Left lung (tissue), 10 donors: ENCODE results near the gene ZSWIM5. TPM values are rescaled to one million over a fixed set of nuclear protein-coding genes. Genes with fewer than 3 reads are reported as not detected.
"Not testable (repeated sequence)": the region's sequence is repeated elsewhere in the genome, so short reads cannot be mapped to it uniquely, and the experiment has no call there.

Experiments used
- ATAC-seq: fragments of 200-7000 bp; cut with Tn5 transposase; one replicate; pipeline ENCODE4 v1.9.1; 2020; ENCODE audit warnings: moderate library complexity
- DNase-seq, 4 donors: peaks; one replicate each; pipeline ENCODE4 v3.0.0-alpha.2; 2013 to 2020
- H3K27ac ChIP-seq, 2 donors: fragments of 200-600 bp; sonication (generic) in 1 of 2; one replicate each; pipeline versions ENCODE4 v1.5.0 to v1.8.0; 2020 to 2021
- H3K27me3 ChIP-seq, 2 donors: fragments of 200-600 bp; sonication (generic) in 1 of 2; one replicate each; pipeline versions ENCODE4 v1.5.0 to v1.8.0; 2020 to 2021
- H3K36me3 ChIP-seq, 2 donors: fragments of 200-600 bp; sonication (generic) in 1 of 2; one replicate each; pipeline versions ENCODE4 v1.5.0 to v1.8.0; 2020 to 2021
- H3K4me1 ChIP-seq, 2 donors: fragments of 200-600 bp; one replicate each; pipeline ENCODE4 v1.8.0; 2021
- H3K4me3 ChIP-seq, 2 donors: fragments of 200-600 bp; sonication (generic) in 1 of 2; one replicate each; pipeline versions ENCODE4 v1.5.0 to v1.8.0; 2020 to 2021; ENCODE audit warnings: mild to moderate bottlenecking in 1 of 2
- H3K9me3 ChIP-seq, 2 donors: fragments of 200-600 bp; sonication (generic) in 1 of 2; one replicate each; pipeline versions ENCODE4 v1.5.0 to v1.8.0; 2020 to 2021
- intact Hi-C, 2 donors: fragments of 100-400 bp; cut with DNase I; formaldehyde crosslinking; loops; one replicate each; pipeline versions ENCODE4 v1.11.2 to v1.14.2; 2022
- polyA plus RNA-seq, 6 donors: library from polyadenylated mRNA; unstranded; fragments of 120-200 nt; gene quantifications; one replicate each; pipeline ENCODE4 v1.2.1, GENCODE V29; 2013; ENCODE audit not compliant: insufficient read length in 6 of 6
- total RNA-seq, 2 donors: library from RNA; stranded (reverse); fragmentation: NEBNext Ultra II Directional; extraction: Animal tissue kit (Norgen Biotek cat#: 25700); gene quantifications; one replicate each; pipeline ENCODE4 v1.2.1, GENCODE V29; 2021
- TF ChIP-seq, protein P1 (sequence below), 2 donors: fragments of 200-600 bp; sonication (generic) in 1 of 2; IDR thresholded peaks; one replicate each; pipeline versions ENCODE4 v1.5.0 to v1.8.0; 2021; ENCODE audit warnings: antibody characterized with exemption in 2 of 2
- donor health status: DM: no; HTN: yes; CAD: no.
- donor health status: DM: no; HTN: no; CAD: no.

Gene ZSWIM5
- total and polyA plus RNA-seq, 8 donors = 2.0 to 6.3 (median 4.7) TPM

DNA sequence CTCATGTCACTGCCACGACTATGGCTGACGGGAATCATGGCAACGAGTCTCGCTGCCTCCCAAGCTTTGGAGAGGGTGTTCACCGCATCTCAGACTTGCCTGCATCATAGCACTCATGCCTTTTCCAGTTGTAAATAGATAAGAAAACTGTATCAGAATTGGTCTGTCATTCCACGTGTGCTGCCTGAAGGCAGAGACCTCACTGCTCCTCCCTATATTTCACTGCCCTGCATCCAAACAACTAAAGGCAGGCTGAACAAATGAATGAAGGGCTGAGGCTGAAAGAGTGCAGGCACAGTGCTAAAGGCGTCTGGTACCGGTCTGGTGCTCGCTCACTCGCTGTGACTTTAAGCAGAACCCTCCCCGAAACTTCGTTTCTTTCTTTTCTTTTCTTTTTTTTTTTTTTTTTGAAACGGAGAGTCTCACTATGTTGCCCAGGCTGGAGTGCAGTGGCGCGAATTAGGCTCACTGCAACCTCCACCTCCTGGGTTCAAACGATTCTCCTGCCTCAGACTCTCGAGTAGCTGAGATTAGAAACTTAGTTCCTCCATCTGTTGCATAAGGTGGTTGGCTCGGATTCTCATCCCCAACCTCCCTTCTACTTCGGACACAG is 220.6 kb downstream of the ZSWIM5 start:
- peaks cover 9 to 18% of the 10 kb centered on the region in 2 donors for H3K4me1 ChIP-seq
- H3K9me3 ChIP-seq = no peaks in the 10 kb centered on the region
- DNase-seq (no peak), ATAC-seq (peak; percentile 13)
- TF ChIP-seq, protein P1, sequence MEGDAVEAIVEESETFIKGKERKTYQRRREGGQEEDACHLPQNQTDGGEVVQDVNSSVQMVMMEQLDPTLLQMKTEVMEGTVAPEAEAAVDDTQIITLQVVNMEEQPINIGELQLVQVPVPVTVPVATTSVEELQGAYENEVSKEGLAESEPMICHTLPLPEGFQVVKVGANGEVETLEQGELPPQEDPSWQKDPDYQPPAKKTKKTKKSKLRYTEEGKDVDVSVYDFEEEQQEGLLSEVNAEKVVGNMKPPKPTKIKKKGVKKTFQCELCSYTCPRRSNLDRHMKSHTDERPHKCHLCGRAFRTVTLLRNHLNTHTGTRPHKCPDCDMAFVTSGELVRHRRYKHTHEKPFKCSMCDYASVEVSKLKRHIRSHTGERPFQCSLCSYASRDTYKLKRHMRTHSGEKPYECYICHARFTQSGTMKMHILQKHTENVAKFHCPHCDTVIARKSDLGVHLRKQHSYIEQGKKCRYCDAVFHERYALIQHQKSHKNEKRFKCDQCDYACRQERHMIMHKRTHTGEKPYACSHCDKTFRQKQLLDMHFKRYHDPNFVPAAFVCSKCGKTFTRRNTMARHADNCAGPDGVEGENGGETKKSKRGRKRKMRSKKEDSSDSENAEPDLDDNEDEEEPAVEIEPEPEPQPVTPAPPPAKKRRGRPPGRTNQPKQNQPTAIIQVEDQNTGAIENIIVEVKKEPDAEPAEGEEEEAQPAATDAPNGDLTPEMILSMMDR (IDR thresholded peaks at IDR 0.05) = no peak
- H3K27me3 ChIP-seq = no peaks in the 10 kb centered on the region
- H3K4me3 ChIP-seq = peak overlapping the region; percentile 73 to 75
- intact Hi-C loops = no loop called here
- peaks cover 0 to 5% of the 10 kb centered on the region in 2 donors for H3K36me3 ChIP-seq
- H3K27ac ChIP-seq = peak overlapping the region; percentile 65 to 83

DNA sequence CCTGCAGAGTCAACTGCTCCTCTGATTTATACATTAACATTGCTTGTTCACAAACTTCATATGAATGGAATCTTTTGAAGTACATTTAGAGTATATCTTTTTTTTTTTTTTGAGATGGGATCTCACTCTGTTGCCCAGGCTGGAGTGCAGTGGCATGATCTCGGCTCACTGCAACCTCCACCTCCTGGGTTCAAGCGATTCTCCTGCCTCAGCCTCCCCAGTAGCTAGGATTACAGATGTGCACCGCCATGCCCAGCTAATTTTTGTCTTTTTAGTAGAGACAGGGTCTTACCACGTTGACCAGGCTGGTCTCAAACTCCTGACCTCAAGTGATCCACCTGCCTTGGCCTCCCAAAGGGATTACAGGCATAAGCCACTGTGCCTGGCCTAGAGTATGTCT is 229.0 kb downstream of the ZSWIM5 start:
- H3K9me3 ChIP-seq, H3K27ac ChIP-seq, H3K27me3 ChIP-seq, DNase-seq, H3K4me3 ChIP-seq, ATAC-seq, intact Hi-C loops, H3K4me1 ChIP-seq: not testable (repeated sequence)
- H3K36me3 ChIP-seq = peaks cover 0 to 68% of the 10 kb centered on the region in 2 donors

DNA sequence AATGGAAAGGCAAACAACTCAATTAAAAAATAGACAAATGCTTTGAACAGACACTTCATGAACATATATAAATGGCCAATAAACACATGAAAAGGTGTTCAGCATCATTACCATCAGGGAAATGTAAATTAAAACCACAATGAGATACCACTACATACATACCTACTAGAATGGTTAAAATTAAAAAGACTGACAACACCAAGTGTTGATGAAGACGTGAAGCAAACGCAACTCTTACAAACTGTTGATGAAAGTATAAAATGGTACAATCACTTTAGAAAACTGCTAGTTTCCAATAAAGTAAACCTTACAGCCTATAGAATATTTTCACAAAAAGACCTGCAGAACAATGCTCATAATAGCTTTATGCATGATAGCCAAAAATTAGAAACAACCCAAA is 230.2 kb downstream of the ZSWIM5 start:
- TF ChIP-seq, protein P1 (IDR thresholded peaks at IDR 0.05) = no peak
- H3K4me3 ChIP-seq = no peak overlapping the region
- H3K9me3 ChIP-seq = no peaks in the 10 kb centered on the region
- H3K27ac ChIP-seq = no peak overlapping the region
- no peaks in the 10 kb centered on the region for H3K27me3 ChIP-seq
- H3K36me3 ChIP-seq = peaks cover 0 to 72% of the 10 kb centered on the region in 2 donors
- ATAC-seq (no peak), DNase-seq (no peak)
- peaks cover 0 to 4% of the 10 kb centered on the region in 2 donors for H3K4me1 ChIP-seq
- intact Hi-C loops = no loop called here

DNA sequence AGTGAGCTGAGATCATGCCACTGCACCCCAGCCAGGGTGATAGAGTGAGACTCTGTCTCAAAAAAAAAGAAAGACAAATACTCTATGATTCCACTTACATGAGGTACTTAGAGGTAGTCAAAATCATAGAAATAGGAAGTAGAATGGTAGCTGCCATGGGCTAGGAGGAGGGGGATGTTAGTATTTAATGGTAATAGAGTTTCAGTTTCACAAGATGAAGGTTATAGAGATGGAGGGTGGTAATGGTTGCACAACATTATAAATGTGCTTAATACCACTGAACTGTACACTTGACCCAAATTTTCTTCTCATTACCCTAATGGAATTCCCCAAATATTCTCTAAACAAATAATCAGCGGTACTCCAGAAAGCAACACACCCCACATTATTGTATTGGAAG is 232.8 kb downstream of the ZSWIM5 start:
- peak; percentile 71 for ATAC-seq
- peaks cover 0 to 46% of the 10 kb centered on the region in 2 donors for H3K36me3 ChIP-seq
- no peaks in the 10 kb centered on the region for H3K27me3 ChIP-seq
- DNase-seq = no peak
- TF ChIP-seq, protein P1 (IDR thresholded peaks at IDR 0.05) = no peak
- H3K4me3 ChIP-seq = no peak overlapping the region
- no peak overlapping the region for H3K27ac ChIP-seq
- peaks cover 0 to 4% of the 10 kb centered on the region in 2 donors for H3K4me1 ChIP-seq
- intact Hi-C loops = no loop called here
- H3K9me3 ChIP-seq = no peaks in the 10 kb centered on the region

DNA sequence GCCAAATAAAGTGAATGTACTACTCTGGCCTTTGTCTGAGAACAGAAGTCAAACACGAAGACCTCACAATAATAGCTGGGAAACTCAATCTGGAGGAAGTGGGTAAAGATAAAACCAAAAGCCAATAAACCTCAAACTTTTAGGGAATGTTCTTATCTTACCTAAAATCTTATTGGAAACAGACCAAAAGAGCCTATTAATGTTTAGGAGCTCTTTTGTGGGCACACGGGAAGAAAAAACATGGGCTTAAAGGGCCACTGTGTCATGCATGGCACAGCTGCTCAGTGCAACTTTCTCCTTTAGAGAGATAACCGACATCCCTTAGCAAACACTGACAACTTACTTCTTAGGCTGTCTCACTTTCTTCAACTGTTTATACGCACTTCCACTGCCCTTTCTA is 236.1 kb downstream of the ZSWIM5 start:
- Histone ChIP-seq H3K4me1 (peaks cover 0 to 4% of the 10 kb centered on the region in 2 donors), H3K4me3 (no peak overlapping the region), H3K9me3 (no peaks in the 10 kb centered on the region), H3K36me3 (peaks cover 0 to 19% of the 10 kb centered on the region in 2 donors), H3K27ac (no peak overlapping the region), H3K27me3 (no peaks in the 10 kb centered on the region)
- ATAC-seq (no peak), DNase-seq (no peak)
- intact Hi-C loops = no loop called here
- TF ChIP-seq, protein P1 (IDR thresholded peaks at IDR 0.05) = no peak

Other genes starting within 250 kb of the ZSWIM5 start
- 10 to 100 TPM; 21.3 to 32.5 TPM for gene EIF2B3, start 220.0 kb downstream of the ZSWIM5 start, total RNA-seq
- 10 to 100 TPM; 25.3 to 33.5 (median 31.2) TPM for gene EIF2B3, start 220.0 kb downstream of the ZSWIM5 start, polyA plus RNA-seq
- 10 to 100 TPM; 40.9 to 44.6 TPM for gene HECTD3, start 195.3 kb downstream of the ZSWIM5 start, total RNA-seq
- 10 to 100 TPM; 30.4 to 35.0 (median 31.8) TPM for gene HECTD3, start 195.3 kb downstream of the ZSWIM5 start, polyA plus RNA-seq
- 10 to 100 TPM; 65.2 to 74.9 TPM for gene UROD, start 194.4 kb downstream of the ZSWIM5 start, total RNA-seq
- gene UROD, start 194.4 kb downstream of the ZSWIM5 start, polyA plus RNA-seq = 100 to 1,000 TPM in 1 of 6 donors, 10 to 100 TPM in 5; 86.7 to 102 (median 91.0) TPM
- gene HPDL, start 120.3 kb upstream of the ZSWIM5 start, total RNA-seq = 1 to 10 TPM in 1 of 2 donors, under 1 TPM in 1; 0.20 to 1.5 TPM
- 1 to 10 TPM; 1.3 to 2.3 (median 1.6) TPM for gene HPDL, start 120.3 kb upstream of the ZSWIM5 start, polyA plus RNA-seq
- 1 to 10 TPM; 6.6 to 9.2 TPM for gene TOE1, start 133.6 kb upstream of the ZSWIM5 start, total RNA-seq
- gene TOE1, start 133.6 kb upstream of the ZSWIM5 start, polyA plus RNA-seq = 10 to 100 TPM; 10.6 to 14.3 (median 12.9) TPM
- gene MUTYH, start 133.8 kb upstream of the ZSWIM5 start, total RNA-seq = 10 to 100 TPM; 15.4 to 20.2 TPM
- gene MUTYH, start 133.8 kb upstream of the ZSWIM5 start, polyA plus RNA-seq = 10 to 100 TPM; 25.9 to 33.6 (median 28.5) TPM